Right lobe of liver (tissue), 6 donors: ENCODE measurements around the gene TMEM204. TPM values are rescaled to one million over a fixed set of nuclear protein-coding genes. Genes with fewer than 3 reads are reported as not detected.

Source experiments
- ATAC-seq, 4 donors: fragments of 200-7000 bp; cut with Tn5 transposase; one replicate each; pipeline ENCODE4 v1.9.1; 2020; ENCODE audit warnings: mild to moderate bottlenecking in 4 of 4, moderate library complexity in 4 of 4
- DNase-seq, 3 donors: peaks; one replicate each; pipeline ENCODE4 v3.0.0-alpha.2; 2020
- H3K27ac ChIP-seq, 3 donors: fragments of 200-600 bp; one replicate each; pipeline ENCODE4 v1.8.0; 2022
- H3K27me3 ChIP-seq, 2 donors: fragments of 200-600 bp; one replicate each; pipeline ENCODE4 v1.8.0; 2022
- H3K36me3 ChIP-seq, 4 donors: fragments of 200-600 bp; sonication (generic) in 1 of 4; one replicate each; pipeline versions ENCODE4 v1.5.1 to v1.8.0; 2017 to 2022; ENCODE audit warnings: control low read depth in 1 of 4
- H3K4me1 ChIP-seq, 4 donors: fragments of 200-600 bp; sonication (generic) in 1 of 4; one replicate each; pipeline versions ENCODE4 v1.5.1 to v1.8.0; 2017 to 2022; ENCODE audit warnings: control low read depth in 1 of 4
- H3K4me3 ChIP-seq, 3 donors: fragments of 200-600 bp; one replicate each; pipeline ENCODE4 v1.8.0; 2022
- H3K9me3 ChIP-seq, 4 donors: fragments of 200-600 bp; sonication (generic) in 1 of 4; one replicate each; pipeline versions ENCODE4 v1.5.1 to v1.8.0; 2017 to 2022; ENCODE audit warnings: control low read depth in 1 of 4
- POLR2A ChIP-seq: fragments of 450-650 bp; IDR thresholded peaks from one replicate; pipeline ENCODE4 v1.6.1; 2017; ENCODE audit warnings: antibody characterized with exemption, mild to moderate bottlenecking
- WGBS: methylation state at CpG from one replicate; pipeline ENCODE4 v1.1.6; 2018; ENCODE audit warnings: low coverage, low lambda C conversion rate; ENCODE audit not compliant: insufficient coverage; ENCODE audit errors: missing lambda C conversion rate; 5-methylcytosine and 5-hydroxymethylcytosine counted together
- intact Hi-C, 2 donors: fragments of 100-400 bp; cut with DNase I; formaldehyde crosslinking; loops; one replicate each; pipeline versions ENCODE4 v1.11.2 to v1.14.1; 2022
- total RNA-seq, 6 experiments: library from RNA; depleted of rRNA in 2 of 6; stranded (reverse); fragments of >200 nt in 2 of 6; fragmentation: NEBNext Ultra II Directional in 3 of 6; extraction: Animal tissue kit (Norgen Biotek cat#: 25700) in 3 of 6; gene quantifications; one replicate each; pipeline versions ENCODE4 v1.1.0 to v1.2.4, GENCODE V29; 2016 to 2023
- TF ChIP-seq, protein P1 (sequence below), 4 donors: fragments of 200-600 bp in 3 of 4; fragments of 450-650 bp in 1 of 4; IDR thresholded peaks; one replicate each; pipeline versions ENCODE4 v1.5.1 to v1.8.0; 2016 to 2022; ENCODE audit warnings: antibody characterized with exemption in 4 of 4, mild to moderate bottlenecking in 2 of 4
- donor health status: DM: no; HTN: yes; CAD: no.
- donor health status: DM: no; HTN: no; CAD: no.
- donor health status: DM: no; HTN: no; CAD: no.
- donor health status: DM: no; HTN: yes; CAD: no.
- donor health status: DM: no; HTN: yes; CAD: no.

The TMEM204 gene
- total RNA-seq, 6 experiments from 2014 or later = 4.7 to 18.7 (median 8.9) TPM

DNA sequence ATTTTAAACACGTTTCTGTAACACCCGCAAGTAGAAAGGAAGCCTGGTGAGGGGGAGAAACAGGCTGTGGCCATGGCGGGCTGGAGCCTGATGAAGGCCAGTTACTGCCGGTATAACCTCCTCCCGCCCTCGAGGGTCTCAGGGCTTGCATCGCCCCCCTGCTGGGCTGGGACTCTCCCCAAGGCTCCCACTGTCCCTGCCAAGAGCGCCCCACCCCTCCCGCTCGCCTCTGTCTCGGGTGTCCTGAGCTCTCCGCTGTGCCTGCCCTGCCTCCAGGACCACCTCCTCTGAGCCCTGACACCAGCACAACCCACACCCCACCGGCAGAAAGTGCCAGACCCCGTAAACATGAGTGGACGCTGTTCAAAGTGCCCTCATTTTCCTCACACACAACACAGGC lies 18.7 kb downstream of the TMEM204 start:
- Histone ChIP-seq H3K4me1 (peaks cover 0 to 12% (median 0%) of the 10 kb centered on the region in 4 donors), H3K9me3 (no peaks in the 10 kb centered on the region), H3K27ac (no peak overlapping the region), H3K27me3 (no peaks in the 10 kb centered on the region), H3K36me3 (peaks cover 0 to 15% (median 5%) of the 10 kb centered on the region in 4 donors), H3K4me3 (no peak overlapping the region)
- TF ChIP-seq, protein P1, sequence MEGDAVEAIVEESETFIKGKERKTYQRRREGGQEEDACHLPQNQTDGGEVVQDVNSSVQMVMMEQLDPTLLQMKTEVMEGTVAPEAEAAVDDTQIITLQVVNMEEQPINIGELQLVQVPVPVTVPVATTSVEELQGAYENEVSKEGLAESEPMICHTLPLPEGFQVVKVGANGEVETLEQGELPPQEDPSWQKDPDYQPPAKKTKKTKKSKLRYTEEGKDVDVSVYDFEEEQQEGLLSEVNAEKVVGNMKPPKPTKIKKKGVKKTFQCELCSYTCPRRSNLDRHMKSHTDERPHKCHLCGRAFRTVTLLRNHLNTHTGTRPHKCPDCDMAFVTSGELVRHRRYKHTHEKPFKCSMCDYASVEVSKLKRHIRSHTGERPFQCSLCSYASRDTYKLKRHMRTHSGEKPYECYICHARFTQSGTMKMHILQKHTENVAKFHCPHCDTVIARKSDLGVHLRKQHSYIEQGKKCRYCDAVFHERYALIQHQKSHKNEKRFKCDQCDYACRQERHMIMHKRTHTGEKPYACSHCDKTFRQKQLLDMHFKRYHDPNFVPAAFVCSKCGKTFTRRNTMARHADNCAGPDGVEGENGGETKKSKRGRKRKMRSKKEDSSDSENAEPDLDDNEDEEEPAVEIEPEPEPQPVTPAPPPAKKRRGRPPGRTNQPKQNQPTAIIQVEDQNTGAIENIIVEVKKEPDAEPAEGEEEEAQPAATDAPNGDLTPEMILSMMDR (IDR thresholded peaks at IDR 0.05) = no peak
- no peak for TF ChIP-seq POLR2A
- WGBS = 100% methylated on average over 2 of the region's 15 CpGs
- DNase-seq (no peak), ATAC-seq (no peak)
- intact Hi-C loops = no loop called here

DNA sequence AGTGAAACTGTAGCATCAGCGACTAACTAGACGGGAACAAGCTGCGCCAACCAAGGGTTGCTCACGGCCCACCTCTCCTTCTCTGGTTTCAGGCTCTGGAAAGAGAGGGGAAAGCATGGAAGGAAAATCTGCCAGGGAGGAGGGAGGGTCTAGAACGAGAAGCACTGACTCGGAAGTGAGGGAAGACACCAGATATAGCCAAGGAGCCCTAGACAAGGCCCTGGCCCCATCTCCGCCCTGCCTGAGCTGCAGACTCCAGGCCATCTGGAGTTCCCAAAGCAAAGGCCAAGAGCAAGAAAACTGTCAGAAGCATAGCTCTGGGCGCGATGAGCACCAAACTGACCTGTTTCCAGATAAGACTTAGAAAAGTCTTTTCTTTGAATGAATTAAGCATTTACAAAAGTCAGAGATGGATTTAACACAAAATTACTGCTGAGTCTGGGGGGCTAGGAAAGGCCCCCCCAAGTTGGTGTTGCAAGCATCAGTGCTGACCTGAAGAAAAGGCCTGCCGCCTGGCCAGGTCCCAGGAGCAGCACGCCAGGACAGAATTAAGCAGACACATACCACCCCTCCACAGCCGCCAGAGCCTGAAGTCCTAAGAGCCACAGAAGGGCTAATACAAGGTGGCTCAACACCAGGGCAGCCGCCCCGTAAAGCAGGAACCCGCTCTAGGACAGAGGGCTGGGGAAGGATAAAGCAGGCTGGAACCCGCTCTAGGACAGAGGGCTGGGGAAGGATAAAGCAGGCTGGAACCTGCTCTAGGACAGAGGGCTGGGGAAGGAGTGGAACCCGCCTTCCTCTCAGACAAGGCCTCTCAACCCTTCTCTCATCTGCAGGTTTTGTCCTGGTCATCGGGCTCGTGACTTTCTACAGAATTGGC lies 20.7 kb downstream of the TMEM204 start:
- 83% methylated on average over 16 of the region's 19 CpGs for WGBS
- peak in 1 of 4 donors; percentile 27 for ATAC-seq
- no peak for DNase-seq
- intact Hi-C loops = no loop called here
- Histone ChIP-seq H3K9me3 (no peaks in the 10 kb centered on the region), H3K27ac (no peak overlapping the region), H3K27me3 (no peaks in the 10 kb centered on the region), H3K36me3 (peaks cover 0 to 16% (median 5%) of the 10 kb centered on the region in 4 donors), H3K4me3 (no peak overlapping the region), H3K4me1 (no peaks in the 10 kb centered on the region)
- TF ChIP-seq POLR2A = no peak
- TF ChIP-seq, protein P1 (IDR thresholded peaks at IDR 0.05) = no peak

DNA sequence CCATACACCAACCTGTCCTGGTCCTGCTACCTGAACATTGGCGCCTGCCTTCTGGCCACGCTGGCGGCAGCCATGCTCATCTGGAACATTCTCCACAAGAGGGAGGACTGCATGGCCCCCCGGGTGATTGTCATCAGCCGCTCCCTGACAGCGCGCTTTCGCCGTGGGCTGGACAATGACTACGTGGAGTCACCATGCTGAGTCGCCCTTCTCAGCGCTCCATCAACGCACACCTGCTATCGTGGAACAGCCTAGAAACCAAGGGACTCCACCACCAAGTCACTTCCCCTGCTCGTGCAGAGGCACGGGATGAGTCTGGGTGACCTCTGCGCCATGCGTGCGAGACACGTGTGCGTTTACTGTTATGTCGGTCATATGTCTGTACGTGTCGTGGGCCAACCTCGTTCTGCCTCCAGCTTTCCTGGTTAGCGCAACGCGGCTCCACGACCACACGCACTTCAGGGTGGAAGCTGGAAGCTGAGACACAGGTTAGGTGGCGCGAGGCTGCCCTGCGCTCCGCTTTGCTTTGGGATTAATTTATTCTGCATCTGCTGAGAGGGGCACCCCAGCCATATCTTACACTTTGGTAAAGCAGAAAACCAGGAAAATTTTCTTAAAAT lies 21.5 kb downstream of the TMEM204 start:
- WGBS = 96% methylated on average over 12 of the region's 34 CpGs
- no peak for DNase-seq
- Histone ChIP-seq H3K4me1 (no peaks in the 10 kb centered on the region), H3K27me3 (no peaks in the 10 kb centered on the region), H3K27ac (no peak overlapping the region), H3K9me3 (no peaks in the 10 kb centered on the region), H3K4me3 (no peak overlapping the region), H3K36me3 (peaks cover 0 to 16% (median 5%) of the 10 kb centered on the region in 4 donors)
- TF ChIP-seq, protein P1 (IDR thresholded peaks at IDR 0.05) = no peak
- no peak for TF ChIP-seq POLR2A
- intact Hi-C loops = no loop called here
- ATAC-seq = no peak

DNA sequence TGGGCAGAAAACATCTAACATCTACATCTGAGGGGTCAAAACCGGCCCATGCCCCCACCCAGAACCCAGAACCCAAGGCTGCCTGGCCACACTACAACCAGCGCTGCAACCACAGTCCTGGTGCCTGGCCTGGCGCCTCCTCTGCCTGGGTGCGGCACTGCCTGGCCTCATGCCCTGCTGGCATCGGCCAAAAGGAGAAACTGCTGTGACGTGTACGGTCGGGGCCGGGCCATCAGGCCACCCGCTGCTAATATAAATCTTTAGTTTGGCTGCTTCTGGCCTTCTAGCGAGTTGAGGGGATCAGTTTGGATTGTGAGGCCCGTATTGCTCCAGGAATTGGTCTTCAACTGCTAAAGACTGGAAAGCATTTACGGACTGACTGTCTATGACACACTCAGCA lies 22.8 kb downstream of the TMEM204 start:
- DNase-seq (no peak), ATAC-seq (peak in 1 of 4 donors; percentile 25)
- Histone ChIP-seq H3K4me3 (no peak overlapping the region), H3K27me3 (no peaks in the 10 kb centered on the region), H3K4me1 (no peaks in the 10 kb centered on the region), H3K9me3 (no peaks in the 10 kb centered on the region), H3K27ac (no peak overlapping the region), H3K36me3 (peaks cover 0 to 16% (median 5%) of the 10 kb centered on the region in 4 donors)
- intact Hi-C loops = no loop called here
- TF ChIP-seq, protein P1 (IDR thresholded peaks at IDR 0.05) = no peak
- TF ChIP-seq POLR2A = no peak
- 73% methylated on average over 3 of the region's 13 CpGs for WGBS
